SJCRH30 (cell line): ENCODE data around the gene ZNF385D. TPM values are rescaled to one million over a fixed set of nuclear protein-coding genes. Genes with fewer than 3 reads are reported as not detected.
A peak's percentile ranks its signal among the peaks of the same experiment; 100 is the strongest.

Experiments
- DNase-seq, 2 experiments: peaks; one replicate each; pipeline ENCODE4 v3.0.0-alpha.2; 2015 to 2020
- H3K27ac ChIP-seq: fragments of 250-450 bp; sonication (Bioruptor Pico); 2 replicates; pipeline ENCODE4 v1.5.1; 2020; ENCODE audit warnings: mild to moderate bottlenecking, moderate library complexity
- H3K27me3 ChIP-seq: fragments of 250-450 bp; sonication (Bioruptor Pico); 2 replicates; pipeline ENCODE4 v1.5.1; 2020; ENCODE audit warnings: mild to moderate bottlenecking, moderate library complexity
- H3K36me3 ChIP-seq: fragments of 250-450 bp; sonication (Bioruptor Pico); 2 replicates; pipeline ENCODE4 v1.5.1; 2020; ENCODE audit warnings: mild to moderate bottlenecking, moderate library complexity
- H3K4me1 ChIP-seq: fragments of 250-450 bp; sonication (Bioruptor Pico); 2 replicates; pipeline ENCODE4 v1.5.1; 2020; ENCODE audit warnings: mild to moderate bottlenecking, moderate library complexity
- H3K4me3 ChIP-seq: fragments of 250-450 bp; sonication (Bioruptor Pico); 2 replicates; pipeline ENCODE4 v1.5.1; 2020; ENCODE audit warnings: mild to moderate bottlenecking, moderate library complexity
- H3K9me3 ChIP-seq: fragments of 250-450 bp; sonication (Bioruptor Pico); replicated peaks from 2 replicates; pipeline ENCODE4 v1.5.1; 2020; ENCODE audit warnings: mild to moderate bottlenecking, moderate library complexity
- total RNA-seq: library from RNA; depleted of rRNA; stranded (reverse); fragments of >200 nt; shearing (Covaris generic); gene quantifications from 2 replicates; pipeline ENCODE4 v1.2.3, GENCODE V29; 2014; rRNA removed

The ZNF385D gene
- total RNA-seq: 0.02 and 0.20 TPM in 2 replicates

DNA sequence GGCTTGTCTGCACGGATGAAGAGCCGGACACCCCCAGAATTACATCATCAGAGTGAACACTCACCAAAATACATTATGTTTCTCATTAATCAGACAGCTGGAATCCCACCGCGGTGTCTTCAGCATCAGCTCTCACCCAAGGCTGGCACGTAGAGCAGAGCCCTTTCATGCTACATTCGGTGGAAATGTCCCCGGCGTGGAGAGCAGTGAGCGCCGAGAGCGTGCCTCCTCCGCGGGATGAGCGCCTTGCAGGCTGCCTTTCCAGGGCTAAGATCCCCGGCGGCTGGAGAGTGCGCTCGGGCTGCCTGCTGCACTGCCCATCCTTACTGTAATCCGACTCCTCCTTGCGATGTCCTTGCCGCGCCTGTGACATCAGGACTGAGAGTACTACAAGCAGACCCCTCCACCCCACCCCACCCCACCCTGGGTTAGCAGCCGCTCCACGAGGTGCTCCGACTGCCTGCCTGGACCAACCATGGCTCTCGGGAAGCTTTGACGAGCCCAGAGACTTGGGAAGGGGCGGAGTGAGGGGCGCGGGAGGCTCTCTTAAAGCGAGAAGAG lies at the start of gene ZNF385D:
Gene ZNF385D, minus strand, starts transcription at position 380 of the 561 bp plus-strand sequence. Its CDS starts 294 bp downstream, at position 86.
- no peak within 1 kb of the TSS for H3K4me3 ChIP-seq
- DNase-seq: no peak

DNA sequence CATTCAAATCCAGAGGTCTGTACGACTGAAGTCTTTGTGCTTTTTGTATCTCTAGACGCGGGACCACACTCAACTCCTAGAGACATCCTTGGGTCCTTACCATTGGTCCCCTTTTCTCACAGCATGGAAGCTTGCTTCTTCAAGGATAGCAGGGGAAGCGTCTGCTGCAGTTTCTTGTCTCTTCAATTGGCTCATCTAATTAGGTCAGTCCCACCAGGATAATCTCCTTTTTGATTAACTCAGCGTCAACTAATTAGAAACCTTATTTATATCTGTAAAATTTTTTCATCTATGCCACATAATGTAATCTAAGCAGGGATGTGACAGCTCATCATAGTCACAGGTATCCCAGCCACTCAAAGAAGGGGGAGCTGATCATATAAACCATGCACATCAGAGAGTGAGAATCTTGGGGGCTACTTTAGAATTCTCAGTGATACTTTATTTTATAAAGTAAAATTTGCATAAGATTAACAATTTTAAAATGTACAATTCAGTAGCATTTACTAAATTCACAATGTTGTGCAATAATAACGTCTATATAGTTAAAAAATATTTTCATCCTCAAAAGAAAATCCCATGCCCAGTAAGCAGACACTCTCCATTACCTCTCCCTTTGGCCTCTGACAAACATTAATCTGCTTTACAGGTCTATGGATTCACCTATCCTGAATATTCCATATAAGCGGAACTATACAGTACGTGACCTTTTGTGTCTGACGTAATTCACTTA lies 47.5 kb upstream of the ZNF385D start:
- no peaks in the 10 kb centered on the region for H3K36me3 ChIP-seq
- H3K27me3 ChIP-seq: no peaks in the 10 kb centered on the region
- no peak for DNase-seq

More for the DNA sequence above, at the start of gene ZNF385D:
- Histone ChIP-seq H3K27me3 (peaks cover 7% of the 10 kb centered on the region; the same call in 1 of the 2 replicates), H3K9me3 (no peaks in the 10 kb centered on the region), H3K4me1 (no peaks in the 10 kb centered on the region), H3K36me3 (no peaks in the 10 kb centered on the region), H3K27ac (no peak within 1 kb of the TSS)

GRCh38 chr3:21795921-21796320 lies 44.9 kb upstream of the ZNF385D start:
- H3K9me3 ChIP-seq: no peaks in the 10 kb centered on the region
- H3K27ac ChIP-seq: no peak overlapping the region
- no peaks in the 10 kb centered on the region for H3K27me3 ChIP-seq
- H3K4me3 ChIP-seq: no peak overlapping the region
- no peaks in the 10 kb centered on the region for H3K36me3 ChIP-seq
- no peak for DNase-seq
- no peaks in the 10 kb centered on the region for H3K4me1 ChIP-seq

More for the DNA sequence above, 47.5 kb upstream of the ZNF385D start:
- Histone ChIP-seq H3K4me3 (no peak overlapping the region), H3K4me1 (no peaks in the 10 kb centered on the region), H3K9me3 (no peaks in the 10 kb centered on the region), H3K27ac (no peak overlapping the region)

DNA sequence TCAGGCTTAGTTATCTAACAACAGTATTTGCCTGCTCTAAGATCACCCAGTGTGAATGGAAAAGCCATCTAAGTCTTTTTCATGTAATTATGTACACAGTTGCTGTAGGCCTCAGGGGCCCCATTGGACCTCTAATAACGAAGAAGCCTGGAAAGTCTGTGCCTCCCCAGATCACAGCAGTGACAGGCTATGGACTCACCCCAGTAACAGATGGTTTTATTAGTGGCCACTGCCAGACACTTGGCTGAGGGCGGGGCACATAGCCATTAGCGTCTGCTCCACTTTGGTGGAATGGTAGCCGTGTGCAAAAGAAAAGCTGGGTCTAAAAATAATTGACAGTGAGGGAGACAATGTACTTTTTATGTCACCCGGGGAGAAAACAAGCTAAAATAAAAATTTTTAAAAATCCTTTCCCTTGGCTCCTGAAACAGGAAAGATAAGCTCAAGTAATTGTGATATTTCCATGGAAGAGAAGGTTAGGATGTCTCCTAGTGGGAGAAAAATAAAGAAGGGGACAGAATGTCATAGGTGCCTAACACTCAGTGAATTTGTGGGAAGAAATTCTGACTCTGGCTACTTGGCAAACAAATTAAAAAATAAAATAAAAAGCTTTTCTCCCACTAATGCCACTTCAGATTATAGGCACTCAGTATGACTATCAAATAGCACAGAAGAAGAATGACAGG lies 44.3 kb upstream of the ZNF385D start:
- no peak overlapping the region for H3K4me3 ChIP-seq
- H3K27me3 ChIP-seq: no peaks in the 10 kb centered on the region
- H3K4me1 ChIP-seq: no peaks in the 10 kb centered on the region
- no peak overlapping the region for H3K27ac ChIP-seq
- H3K9me3 ChIP-seq: no peaks in the 10 kb centered on the region
- peak; percentile 35 to 45 for DNase-seq
- H3K36me3 ChIP-seq: no peaks in the 10 kb centered on the region

DNA sequence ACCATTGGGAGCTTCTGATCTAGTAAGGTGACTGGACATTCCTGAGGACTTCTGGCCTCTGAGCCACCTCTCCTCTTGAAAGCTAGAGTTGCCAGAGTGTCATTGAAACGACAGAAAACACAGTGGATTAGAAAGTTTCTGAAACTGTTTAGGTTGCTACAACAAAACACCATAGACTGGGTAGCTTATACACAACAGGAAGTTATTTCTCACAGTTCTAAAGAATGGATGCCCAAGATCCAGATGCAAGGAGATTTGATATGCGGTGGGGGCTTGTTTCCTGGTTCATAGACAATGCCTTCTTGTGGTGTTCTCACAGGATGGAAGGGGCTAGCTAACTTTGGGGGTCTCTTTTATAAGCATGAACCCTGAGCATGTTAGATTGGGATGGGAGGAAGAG lies 43.3 kb upstream of the ZNF385D start:
- Histone ChIP-seq H3K9me3 (no peaks in the 10 kb centered on the region), H3K27ac (no peak overlapping the region), H3K4me3 (no peak overlapping the region), H3K36me3 (no peaks in the 10 kb centered on the region), H3K27me3 (no peaks in the 10 kb centered on the region), H3K4me1 (no peaks in the 10 kb centered on the region)
- no peak for DNase-seq

DNA sequence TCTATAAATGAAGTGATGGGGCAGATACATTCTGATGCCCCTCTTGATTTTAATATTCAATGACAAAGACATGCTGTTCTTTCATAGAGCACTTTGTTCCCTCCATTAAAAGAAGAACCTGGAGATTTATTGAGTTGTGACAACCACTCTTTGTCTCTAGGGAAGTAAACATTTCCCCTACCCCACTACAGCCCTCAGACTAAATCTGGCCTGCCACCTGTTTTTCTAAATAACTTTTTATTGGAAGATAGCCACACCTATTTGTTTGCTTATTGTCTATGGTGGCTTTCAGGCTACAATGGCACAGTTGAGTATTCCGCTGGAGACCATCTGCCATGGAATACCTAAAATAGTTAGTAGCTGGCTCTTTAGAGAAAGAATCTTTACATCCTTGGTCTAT lies 41.2 kb upstream of the ZNF385D start:
- Histone ChIP-seq H3K36me3 (no peaks in the 10 kb centered on the region), H3K27me3 (no peaks in the 10 kb centered on the region), H3K9me3 (no peaks in the 10 kb centered on the region), H3K27ac (no peak overlapping the region), H3K4me1 (no peaks in the 10 kb centered on the region), H3K4me3 (no peak overlapping the region)
- DNase-seq: no peak

DNA sequence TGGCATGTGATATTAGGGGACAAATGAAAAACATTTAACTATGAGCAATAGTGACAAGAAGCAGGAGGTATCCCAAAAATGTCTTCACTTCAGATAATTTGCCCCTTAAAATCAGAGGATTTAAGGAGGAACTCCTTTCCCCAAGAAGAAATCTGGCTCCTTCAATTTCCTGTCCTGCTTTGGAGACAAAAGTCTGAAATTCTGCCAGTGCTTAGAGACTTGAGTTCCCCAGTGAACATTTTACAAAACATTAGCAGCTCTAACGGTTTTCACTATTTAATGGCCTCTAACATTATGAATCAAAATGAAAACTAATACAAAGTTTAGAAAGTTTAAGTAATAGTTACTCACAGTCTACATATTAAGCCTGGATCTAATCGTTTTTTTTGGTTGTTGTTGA lies 40.3 kb upstream of the ZNF385D start:
- H3K4me3 ChIP-seq: no peak overlapping the region
- H3K27me3 ChIP-seq: no peaks in the 10 kb centered on the region
- H3K4me1 ChIP-seq: no peaks in the 10 kb centered on the region
- no peaks in the 10 kb centered on the region for H3K36me3 ChIP-seq
- no peak overlapping the region for H3K27ac ChIP-seq
- no peaks in the 10 kb centered on the region for H3K9me3 ChIP-seq
- DNase-seq: no peak

DNA sequence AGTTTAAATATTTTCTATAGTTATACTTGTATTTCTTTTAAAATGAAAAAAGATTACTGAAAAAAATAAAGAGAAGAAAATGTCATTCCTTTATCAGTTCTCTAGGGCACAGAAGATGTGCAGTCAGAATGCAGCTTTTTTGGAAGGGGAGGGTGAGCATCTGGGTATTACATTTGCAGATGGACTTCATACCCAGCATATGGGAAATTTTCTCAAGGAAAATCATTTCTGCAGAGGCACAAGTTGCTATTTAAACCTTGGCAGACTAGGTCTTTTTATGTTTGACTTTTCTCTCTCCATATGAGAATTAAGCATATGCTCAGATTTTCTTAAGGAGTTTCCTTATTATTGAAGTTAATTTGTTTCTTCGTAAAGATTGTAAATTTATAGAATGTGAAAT lies 39.5 kb upstream of the ZNF385D start:
- H3K4me3 ChIP-seq: no peak overlapping the region
- no peaks in the 10 kb centered on the region for H3K9me3 ChIP-seq
- H3K4me1 ChIP-seq: no peaks in the 10 kb centered on the region
- H3K36me3 ChIP-seq: no peaks in the 10 kb centered on the region
- no peaks in the 10 kb centered on the region for H3K27me3 ChIP-seq
- H3K27ac ChIP-seq: no peak overlapping the region
- DNase-seq: no peak

DNA sequence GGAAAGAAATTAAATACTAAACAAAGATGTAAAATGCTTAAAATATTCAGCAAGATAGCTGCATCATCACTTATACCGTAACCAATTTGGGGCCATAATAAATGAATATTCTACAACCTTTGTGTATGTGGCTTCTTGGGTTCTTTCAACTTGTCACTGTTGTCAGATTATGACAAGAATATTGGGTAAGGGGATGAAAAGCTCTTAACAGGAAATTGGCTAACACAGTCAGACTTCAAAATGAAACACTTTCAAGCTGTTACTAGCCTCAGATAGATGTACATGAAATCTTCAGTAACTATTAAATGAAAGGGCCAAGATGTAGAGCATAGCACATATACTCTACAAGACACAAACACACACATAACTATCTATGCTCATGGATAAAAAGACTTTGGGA lies 38.7 kb upstream of the ZNF385D start:
- H3K27ac ChIP-seq: no peak overlapping the region
- H3K27me3 ChIP-seq: no peaks in the 10 kb centered on the region
- no peak for DNase-seq

DNA sequence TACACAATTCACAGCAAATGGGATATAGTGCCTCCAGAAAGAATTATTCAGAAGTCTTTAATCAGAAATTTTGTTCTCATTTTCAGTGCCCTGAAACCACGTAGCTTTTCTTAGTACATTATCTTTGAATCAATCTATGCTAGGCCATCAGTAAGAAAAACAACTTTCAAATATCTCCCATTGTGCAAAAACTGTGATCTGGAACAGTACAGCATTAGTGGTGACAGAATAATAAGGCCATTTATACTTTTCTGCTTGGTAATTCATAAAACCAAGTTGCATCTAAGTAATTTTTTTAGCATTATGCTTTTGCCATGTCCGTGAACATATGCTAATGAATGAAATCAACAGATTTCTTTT lies 35.4 kb upstream of the ZNF385D start:
- H3K4me1 ChIP-seq: no peaks in the 10 kb centered on the region
- DNase-seq: no peak
- H3K27me3 ChIP-seq: peaks cover 2% of the 10 kb centered on the region; the same call in 1 of the 2 replicates
- H3K36me3 ChIP-seq: no peaks in the 10 kb centered on the region
- H3K4me3 ChIP-seq: no peak overlapping the region
- H3K9me3 ChIP-seq: no peaks in the 10 kb centered on the region
- no peak overlapping the region for H3K27ac ChIP-seq

More for the DNA sequence above, 38.7 kb upstream of the ZNF385D start:
- Histone ChIP-seq H3K36me3 (no peaks in the 10 kb centered on the region), H3K9me3 (no peaks in the 10 kb centered on the region), H3K4me3 (no peak overlapping the region), H3K4me1 (no peaks in the 10 kb centered on the region)

DNA sequence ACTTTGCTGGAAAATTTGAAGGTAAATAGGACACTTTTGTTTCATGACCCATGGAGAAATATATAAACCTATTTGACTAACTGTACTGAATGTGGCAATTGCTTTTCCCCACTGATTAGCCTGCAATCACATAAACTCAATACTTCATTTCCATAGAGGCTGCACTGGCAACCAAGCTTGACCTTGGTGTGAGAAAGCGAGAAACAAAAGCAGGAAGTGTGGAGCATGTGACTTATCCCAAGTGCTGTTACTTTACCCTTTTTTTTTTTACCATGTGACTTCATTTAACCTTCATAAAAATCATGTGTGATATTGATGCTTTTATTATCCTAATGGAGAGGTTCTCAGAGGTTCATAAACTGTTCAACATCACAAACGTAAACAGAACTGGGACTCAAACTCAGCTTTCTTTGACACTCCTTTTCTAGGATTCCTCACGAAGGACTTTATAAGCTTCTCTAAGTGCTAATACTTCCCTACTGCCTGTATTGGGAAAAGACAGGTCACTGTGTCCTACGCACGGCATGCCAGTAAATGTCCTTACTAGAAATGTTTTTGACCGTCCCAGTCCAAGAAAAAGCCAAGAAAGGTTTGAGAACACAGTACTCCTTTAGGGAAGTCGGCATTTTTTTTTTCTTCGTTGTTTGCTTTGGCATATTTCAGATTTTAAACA lies 34.9 kb upstream of the ZNF385D start:
- H3K4me1 ChIP-seq: no peaks in the 10 kb centered on the region
- H3K36me3 ChIP-seq: no peaks in the 10 kb centered on the region
- H3K4me3 ChIP-seq: no peak overlapping the region
- H3K27me3 ChIP-seq: peaks cover 2% of the 10 kb centered on the region; the same call in 1 of the 2 replicates
- no peak for DNase-seq
- H3K9me3 ChIP-seq: no peaks in the 10 kb centered on the region
- H3K27ac ChIP-seq: no peak overlapping the region

- Histone ChIP-seq H3K4me1 (no peaks in the 10 kb centered on the region), H3K9me3 (no peaks in the 10 kb centered on the region), H3K27me3 (peaks cover 2% of the 10 kb centered on the region; the same call in 1 of the 2 replicates), H3K36me3 (no peaks in the 10 kb centered on the region), H3K27ac (no peak overlapping the region), H3K4me3 (no peak overlapping the region)
- DNase-seq: no peak
Observed at GRCh38 chr3:21783839-21784238, 32.8 kb upstream of the ZNF385D start.

DNA sequence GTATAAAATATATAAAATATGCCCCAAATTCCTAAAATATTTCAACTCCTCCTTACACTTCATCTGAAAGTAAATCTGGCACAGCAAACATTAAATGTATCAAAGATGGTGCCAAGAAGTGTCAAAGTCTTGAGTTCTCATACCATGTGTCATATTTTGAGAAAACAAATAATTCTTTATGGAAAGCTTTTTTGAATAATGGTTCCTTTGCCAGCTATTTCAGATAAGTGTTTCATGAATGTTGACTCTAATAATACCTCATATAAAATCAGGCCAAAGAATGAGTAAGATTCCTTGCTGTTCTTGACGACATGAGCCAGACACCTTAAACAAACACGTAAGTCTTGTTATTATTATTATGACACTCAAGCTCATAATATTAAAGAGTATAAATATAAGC lies 30.3 kb upstream of the ZNF385D start:
- Histone ChIP-seq H3K4me1 (no peaks in the 10 kb centered on the region), H3K4me3 (no peak overlapping the region), H3K36me3 (no peaks in the 10 kb centered on the region), H3K27me3 (peaks cover 2% of the 10 kb centered on the region; the same call in 1 of the 2 replicates), H3K27ac (no peak overlapping the region), H3K9me3 (no peaks in the 10 kb centered on the region)
- no peak for DNase-seq

GRCh38 chr3:21779909-21780308 lies 28.9 kb upstream of the ZNF385D start:
- no peaks in the 10 kb centered on the region for H3K9me3 ChIP-seq
- DNase-seq: no peak
- no peaks in the 10 kb centered on the region for H3K4me1 ChIP-seq
- no peaks in the 10 kb centered on the region for H3K36me3 ChIP-seq
- H3K27ac ChIP-seq: no peak overlapping the region
- no peak overlapping the region for H3K4me3 ChIP-seq
- H3K27me3 ChIP-seq: peaks cover 2% of the 10 kb centered on the region; the same call in 1 of the 2 replicates

- Histone ChIP-seq H3K4me1 (no peaks in the 10 kb centered on the region), H3K4me3 (no peak overlapping the region), H3K27me3 (no peaks in the 10 kb centered on the region), H3K27ac (no peak overlapping the region), H3K9me3 (no peaks in the 10 kb centered on the region), H3K36me3 (no peaks in the 10 kb centered on the region)
- DNase-seq: no peak
Observed at GRCh38 chr3:21778715-21779114, 27.7 kb upstream of the ZNF385D start.
